Neutrophil (primary cell): ENCODE results near the gene FAM149B1.

Source experiments
- H3K27ac ChIP-seq: fragments of 200-600 bp; sonication (generic); 2 replicates; pipeline ENCODE4 v1.5.1; 2016; ENCODE audit warnings: mild to moderate bottlenecking, moderate library complexity
- H3K27me3 ChIP-seq: fragments of 200-600 bp; sonication (generic); 2 replicates; pipeline ENCODE4 v1.6.0; 2016; ENCODE audit warnings: mild to moderate bottlenecking
- H3K36me3 ChIP-seq: fragments of 200-600 bp; sonication (generic); 2 replicates; pipeline ENCODE4 v1.5.1; 2017
- H3K4me1 ChIP-seq, 2 experiments: fragments of 200-600 bp in 1 of 2; sonication (generic) in 1 of 2; 1 replicate in 1 of 2; 2 replicates in 1 of 2; pipeline versions ENCODE4 v1.5.1 to v1.6.1; 2013 to 2016; ENCODE audit warnings: low read depth in 1 of 2, low read length in 1 of 2, mild to moderate bottlenecking in 1 of 2, moderate library complexity in 1 of 2; ENCODE audit not compliant: control insufficient read depth in 1 of 2, insufficient read depth in 1 of 2
- H3K4me3 ChIP-seq, 2 experiments: fragments of 200-600 bp in 1 of 2; sonication (generic) in 1 of 2; 1 replicate in 1 of 2; 2 replicates in 1 of 2; pipeline ENCODE4 v1.5.1; 2013 to 2016; ENCODE audit warnings: low read depth in 1 of 2, low read length in 1 of 2, mild to moderate bottlenecking in 1 of 2, moderate library complexity in 1 of 2
- H3K9me3 ChIP-seq: fragments of 200-600 bp; sonication (generic); 2 replicates; pipeline ENCODE4 v1.5.1; 2016
- CTCF ChIP-seq: fragments of 200-600 bp; sonication (generic); IDR thresholded peaks from 2 replicates; pipeline ENCODE4 v1.5.1; 2016; ENCODE audit warnings: antibody characterized with exemption

Gene FAM149B1

GRCh38 chr10:73174148-73174925, 6.4 kb downstream of the FAM149B1 start:
- H3K36me3 ChIP-seq, result peaks cover 40% of the 10 kb centered on the region
- no peak overlapping the region for H3K27ac ChIP-seq
- H3K4me1 ChIP-seq, result no peaks in the 10 kb centered on the region
- no peak overlapping the region for H3K4me3 ChIP-seq
- TF ChIP-seq CTCF, result no peak
- H3K27me3 ChIP-seq, result no peaks in the 10 kb centered on the region
- no peaks in the 10 kb centered on the region for H3K9me3 ChIP-seq

GRCh38 chr10:73182568-73182967, 14.6 kb downstream of the FAM149B1 start:
- peaks cover 39% of the 10 kb centered on the region for H3K36me3 ChIP-seq
- no peak overlapping the region for H3K27ac ChIP-seq
- H3K4me3 ChIP-seq, result no peak overlapping the region
- H3K4me1 ChIP-seq, result no peaks in the 10 kb centered on the region
- no peak for TF ChIP-seq CTCF
- H3K9me3 ChIP-seq, result no peaks in the 10 kb centered on the region
- no peaks in the 10 kb centered on the region for H3K27me3 ChIP-seq

- no peak overlapping the region for H3K27ac ChIP-seq
- no peaks in the 10 kb centered on the region for H3K27me3 ChIP-seq
- H3K36me3 ChIP-seq, result peaks cover 29% of the 10 kb centered on the region
- no peaks in the 10 kb centered on the region for H3K9me3 ChIP-seq
- H3K4me1 ChIP-seq, result no peaks in the 10 kb centered on the region
- no peak overlapping the region for H3K4me3 ChIP-seq
- TF ChIP-seq CTCF, result no peak
Measured at GRCh38 chr10:73183667-73184281, 15.9 kb downstream of the FAM149B1 start.

GRCh38 chr10:73186266-73186665, 18.3 kb downstream of the FAM149B1 start:
- H3K4me3 ChIP-seq, result no peak overlapping the region
- no peaks in the 10 kb centered on the region for H3K9me3 ChIP-seq
- no peak for TF ChIP-seq CTCF
- no peak overlapping the region for H3K27ac ChIP-seq
- peaks cover 7% of the 10 kb centered on the region for H3K36me3 ChIP-seq
- H3K4me1 ChIP-seq, result no peaks in the 10 kb centered on the region
- no peaks in the 10 kb centered on the region for H3K27me3 ChIP-seq

- Histone ChIP-seq H3K36me3 (peaks cover 22% of the 10 kb centered on the region), H3K27me3 (no peaks in the 10 kb centered on the region), H3K9me3 (no peaks in the 10 kb centered on the region), H3K4me3 (no peak overlapping the region), H3K4me1 (no peaks in the 10 kb centered on the region), H3K27ac (no peak overlapping the region)
- no peak for TF ChIP-seq CTCF
Measured at GRCh38 chr10:73190188-73190587, 22.3 kb downstream of the FAM149B1 start.
